Pancreas (tissue), 10 donors: ENCODE measurements around the gene ASPHD2. TPM values are rescaled to one million over a fixed set of nuclear protein-coding genes. Genes with fewer than 3 reads are reported as not detected.

Experiments used
- ATAC-seq, 4 donors: fragments of 200-7000 bp; cut with Tn5 transposase; one replicate each; pipeline versions ENCODE4 v1.8.0 to v1.9.1; 2020; ENCODE audit warnings: mild to moderate bottlenecking in 4 of 4, moderate library complexity in 4 of 4
- DNase-seq, 6 donors: peaks; one replicate each; pipeline ENCODE4 v3.0.0-alpha.2; 2020
- FAIRE-seq: peaks from 2 replicates; lab custom pipeline; 2012; peaks lifted over from hg19 to GRCh38; lab: Jason Lieb, UNC
- H3K27ac ChIP-seq, 4 donors: fragments of 200-600 bp; sonication (generic); 1 replicate in 3 of 4; 2 replicates in 1 of 4; pipeline versions ENCODE4 v1.5.0 to v1.8.0; 2020
- H3K27me3 ChIP-seq, 4 donors: fragments of 200-600 bp; one replicate each; pipeline ENCODE4 v1.8.0; 2021
- H3K36me3 ChIP-seq, 3 donors: fragments of 200-600 bp; sonication (generic) in 1 of 3; one replicate each; pipeline versions ENCODE4 v1.5.0 to v1.8.0; 2020 to 2021
- H3K4me1 ChIP-seq, 3 donors: fragments of 200-600 bp; one replicate each; pipeline ENCODE4 v1.8.0; 2021
- H3K4me3 ChIP-seq, 4 donors: fragments of 200-600 bp; sonication (generic) in 2 of 4; one replicate each; pipeline versions ENCODE4 v1.5.0 to v1.8.0; 2020 to 2021
- H3K9me3 ChIP-seq, 4 donors: fragments of 200-600 bp; one replicate each; pipeline ENCODE4 v1.8.0; 2021
- CTCF ChIP-seq, 4 donors: fragments of 200-600 bp; sonication (generic) in 3 of 4; IDR thresholded peaks; one replicate each; pipeline versions ENCODE4 v1.5.0 to v1.8.0; 2021; ENCODE audit warnings: antibody characterized with exemption in 4 of 4
- WGBS, 2 donors: extraction: QIAGEN DNeasy Blood & Tissue Kit; methylation state at CpG; one replicate each; pipeline ENCODE4 v1.1.7; 2013; 5-methylcytosine and 5-hydroxymethylcytosine counted together
- intact Hi-C, 3 donors: fragments of 100-400 bp; cut with DNase I; formaldehyde crosslinking; loops; one replicate each; pipeline versions ENCODE4 v1.11.1 to v1.14.2; 2022
- polyA plus RNA-seq, 2 donors: library from polyadenylated mRNA; stranded (reverse); fragments of 200-250 nt; gene quantifications; one replicate each; pipeline ENCODE4 v1.2.3, GENCODE V29; 2013
- total RNA-seq, 6 donors: library from RNA; stranded (reverse); fragmentation: NEBNext Ultra II Directional in 4 of 6; extraction: Animal tissue kit (Norgen Biotek cat#: 25700) in 4 of 6; gene quantifications; one replicate each; pipeline versions ENCODE4 v1.2.1 to v1.2.4, GENCODE V29; 2021 to 2023
- donor health status: healthy with polysubstance abuse.
- donor health status: DM: no; HTN: no; CAD: no; lungs with moderate emphysema.
- donor health status: DM: no; HTN: no; CAD: no.
- donor health status: control.
- donor health status: control.
- donor health status: Bipolar disorder and iron deficiency.
- donor health status: DM: yes; HTN: yes; CAD: no.
- donor health status: DM: no; HTN: no; CAD: no.
- donor health status: DM: no; HTN: no; CAD: no.
- donor health status: DM: yes; HTN: yes; CAD: no.

ASPHD2 gene
- total and polyA plus RNA-seq, 8 donors = 0.14 to 0.75 (median 0.28) TPM

GRCh38 chr22:26385164-26385563 is 43.9 kb upstream of the ASPHD2 start:
- Histone ChIP-seq H3K27me3 (no peaks in the 10 kb centered on the region), H3K4me3 (no peak overlapping the region), H3K4me1 (no peaks in the 10 kb centered on the region), H3K9me3 (no peaks in the 10 kb centered on the region), H3K27ac (no peak overlapping the region), H3K36me3 (no peaks in the 10 kb centered on the region)
- FAIRE-seq (no peak), DNase-seq (no peak), ATAC-seq (no peak)
- WGBS, 2 donors = 44 to 85% methylated on average over 1 of the region's 1 CpG
- no peak for TF ChIP-seq CTCF (IDR thresholded peaks at IDR 0.05)
- intact Hi-C loops = no loop called here

GRCh38 chr22:26389125-26389524 is 39.9 kb upstream of the ASPHD2 start:
- no peak for FAIRE-seq
- no peak for DNase-seq
- WGBS, 2 donors = 55 to 63% methylated on average over 3 of the region's 3 CpGs
- H3K27ac ChIP-seq = no peak overlapping the region
- ATAC-seq = no peak
- no peaks in the 10 kb centered on the region for H3K36me3 ChIP-seq
- intact Hi-C loops = no loop called here
- H3K9me3 ChIP-seq = no peaks in the 10 kb centered on the region
- no peaks in the 10 kb centered on the region for H3K27me3 ChIP-seq
- no peaks in the 10 kb centered on the region for H3K4me1 ChIP-seq
- no peak overlapping the region for H3K4me3 ChIP-seq
- no peak for TF ChIP-seq CTCF (IDR thresholded peaks at IDR 0.05)

GRCh38 chr22:26391091-26391490 is 38.0 kb upstream of the ASPHD2 start:
- H3K4me1 ChIP-seq = no peaks in the 10 kb centered on the region
- FAIRE-seq = no peak
- no peak for DNase-seq
- intact Hi-C loops = no loop called here
- no peak overlapping the region for H3K4me3 ChIP-seq
- H3K9me3 ChIP-seq = no peaks in the 10 kb centered on the region
- WGBS, 2 donors = 79 to 90% methylated on average over 1 of the region's 1 CpG
- TF ChIP-seq CTCF (IDR thresholded peaks at IDR 0.05) = no peak
- no peaks in the 10 kb centered on the region for H3K27me3 ChIP-seq
- no peak for ATAC-seq
- H3K36me3 ChIP-seq = no peaks in the 10 kb centered on the region
- H3K27ac ChIP-seq = no peak overlapping the region

GRCh38 chr22:26391623-26392022 is 37.4 kb upstream of the ASPHD2 start:
- 67 to 88% methylated on average over 2 of the region's 2 CpGs for WGBS, 2 donors

More at GRCh38 chr22:26391623-26392022, 37.4 kb upstream of the ASPHD2 start:
- no peak for DNase-seq
- Histone ChIP-seq H3K4me1 (no peaks in the 10 kb centered on the region), H3K36me3 (no peaks in the 10 kb centered on the region), H3K9me3 (no peaks in the 10 kb centered on the region), H3K4me3 (no peak overlapping the region), H3K27me3 (no peaks in the 10 kb centered on the region), H3K27ac (no peak overlapping the region)
- TF ChIP-seq CTCF (IDR thresholded peaks at IDR 0.05) = no peak
- no peak for ATAC-seq
- FAIRE-seq = no peak
- intact Hi-C loops = no loop called here
